Inflammatory macrophage (primary cell): Measurements from ENCODE around the gene FPGS.

ENCODE experiments used
- DNase-seq, 2 donors: peaks; one replicate each; pipeline ENCODE4 v3.0.0-alpha.2; 2020 to 2022

FPGS gene

GRCh38 chr9:127788337-127789011 lies 14.2 kb upstream of the FPGS start:
- no peak for DNase-seq

GRCh38 chr9:127789179-127789578 lies 13.5 kb upstream of the FPGS start:
- DNase-seq = no peak

- no peak for DNase-seq
These were observed 12.4 kb upstream of the FPGS start for GRCh38 chr9:127790094-127790855.

GRCh38 chr9:127791085-127791484 lies 11.6 kb upstream of the FPGS start:
- no peak for DNase-seq

- no peak for DNase-seq
These were observed 10.2 kb upstream of the FPGS start for GRCh38 chr9:127792417-127793031.

GRCh38 chr9:127793093-127793708 lies 9.5 kb upstream of the FPGS start:
- no peak for DNase-seq

GRCh38 chr9:127794001-127794791 lies 8.5 kb upstream of the FPGS start:
- no peak for DNase-seq

- no peak for DNase-seq
These were observed 6.4 kb upstream of the FPGS start for GRCh38 chr9:127796225-127796813.

- peak; percentile 31 to 34 for DNase-seq
These were observed 5.8 kb upstream of the FPGS start for GRCh38 chr9:127796852-127797370.

GRCh38 chr9:127801955-127802575 lies 617 bp upstream of the FPGS start:
- peak; percentile 70 to 72 for DNase-seq

- DNase-seq = peak; percentile 41 to 65
These were observed 1.0 kb downstream of the FPGS start for GRCh38 chr9:127803507-127804352.

- DNase-seq = peak; percentile 25 to 44
These were observed 2.9 kb downstream of the FPGS start for GRCh38 chr9:127805620-127806019.

GRCh38 chr9:127806871-127807270 lies 4.2 kb downstream of the FPGS start:
- DNase-seq = no peak

- DNase-seq = no peak
These were observed 5.8 kb downstream of the FPGS start for GRCh38 chr9:127808347-127809001.

- no peak for DNase-seq
These were observed 6.4 kb downstream of the FPGS start for GRCh38 chr9:127809002-127809539.

- DNase-seq = no peak
These were observed 7.1 kb downstream of the FPGS start for GRCh38 chr9:127809540-127810377.

- DNase-seq = no peak
These were observed 7.9 kb downstream of the FPGS start for GRCh38 chr9:127810378-127811187.

- DNase-seq = no peak
These were observed 9.3 kb downstream of the FPGS start for GRCh38 chr9:127812011-127812410.
